MCF 10A (cell line): Measurements from ENCODE around the gene TMEM31. TPM values are rescaled to one million over a fixed set of nuclear protein-coding genes. Genes with fewer than 3 reads are reported as not detected.
A peak's percentile ranks its signal among the peaks of the same experiment; 100 is the strongest.

Experiments used
- BruUV-seq: library from RNA; stranded (reverse); fragments of 400-500 nt; replicated peaks from 2 replicates; lab custom pipeline; 2021; lab: Mats Ljungman, UMichigan
- CTCF ChIA-PET: fragments of 300-600 bp; sonication (Branson Sonifier 250); formaldehyde crosslinking; extraction: SDS; loops from one replicate; lab custom pipeline; 2021; ENCODE audit warnings: antibody characterized with exemption, inconsistent platforms; lab: Yijun Ruan, JAX
- POLR2A ChIA-PET: fragments of 300-600, 350-650 bp; sonication (Branson Sonifier 250); formaldehyde crosslinking; extraction: SDS; loops from one replicate; lab custom pipeline; 2020; ENCODE audit warnings: antibody characterized with exemption, inconsistent platforms; lab: Yijun Ruan, JAX
- DNase-seq: peaks from one replicate; pipeline ENCODE4 v3.0.0-alpha.2; 2018; ENCODE audit not compliant: unreplicated experiment
- H3K27ac Mint-ChIP-seq: one replicate; pipeline ENCODE4 v1.8.0; 2022; ENCODE audit warnings: mild to moderate bottlenecking, low read depth, mixed read lengths; ENCODE audit not compliant: unreplicated experiment
- H3K27me3 Mint-ChIP-seq: one replicate; pipeline ENCODE4 v1.8.0; 2022; ENCODE audit warnings: mixed read lengths; ENCODE audit not compliant: insufficient read depth, unreplicated experiment
- H3K36me3 Mint-ChIP-seq: one replicate; pipeline ENCODE4 v1.8.0; 2022; ENCODE audit warnings: mild to moderate bottlenecking, moderate library complexity, mixed read lengths; ENCODE audit not compliant: insufficient read depth, unreplicated experiment
- H3K4me1 Mint-ChIP-seq: one replicate; pipeline ENCODE4 v1.8.0; 2022; ENCODE audit warnings: mixed read lengths; ENCODE audit not compliant: insufficient read depth, unreplicated experiment
- H3K4me3 Mint-ChIP-seq: one replicate; pipeline ENCODE4 v1.8.0; 2022; ENCODE audit warnings: mild to moderate bottlenecking, moderate library complexity, mixed read lengths; ENCODE audit not compliant: unreplicated experiment
- H3K9me3 Mint-ChIP-seq: one replicate; pipeline ENCODE4 v1.8.0; 2022; ENCODE audit warnings: mixed read lengths; ENCODE audit not compliant: unreplicated experiment
- intact Hi-C: fragments of 100-400 bp; cut with micrococcal nuclease; formaldehyde crosslinking; loops from 2 replicates; pipeline ENCODE4 v1.14.1; 2022
- total RNA-seq: library from RNA; stranded (reverse); gene quantifications from 2 replicates; pipeline ENCODE4 v1.2.3, GENCODE V29; 2022
- TF ChIP-seq, protein P1 (sequence below): fragments of 200-600 bp; IDR thresholded peaks from one replicate; pipeline ENCODE4 v1.8.0; 2022; ENCODE audit warnings: antibody characterized with exemption, mild to moderate bottlenecking; ENCODE audit not compliant: unreplicated experiment

Gene TMEM31
- total RNA-seq, 1 experiment from 2014 or later = not detected

DNA sequence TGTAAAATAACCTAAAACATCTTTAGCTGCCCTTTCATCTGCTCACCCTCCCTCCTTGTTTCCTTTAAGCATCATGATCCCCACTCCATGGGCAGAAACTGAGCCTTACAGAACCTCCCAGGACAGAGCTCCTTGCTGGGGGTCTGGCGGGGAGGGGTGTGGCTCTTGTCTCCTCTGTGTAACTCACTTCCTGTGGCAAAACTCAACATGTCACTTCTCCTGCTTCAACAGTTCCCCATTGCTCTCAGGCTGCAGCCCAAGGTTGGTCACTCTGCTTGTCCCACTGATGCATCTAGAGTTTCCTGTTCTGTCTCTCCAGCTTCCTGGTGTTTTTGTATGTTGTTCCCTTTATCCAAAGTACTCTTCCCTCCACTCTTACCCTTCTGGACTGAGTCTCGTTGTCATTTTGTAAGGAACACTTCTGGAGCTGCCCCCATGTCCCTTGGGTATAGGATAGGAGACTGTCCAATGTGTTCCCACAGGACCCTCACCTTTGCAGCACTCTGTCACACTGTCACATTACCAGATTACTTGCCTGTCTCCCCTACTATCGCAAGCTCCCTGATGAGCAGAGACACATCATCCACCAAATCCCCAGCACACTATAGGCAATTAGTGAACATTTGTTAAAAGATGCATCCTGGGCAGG lies 19.6 kb downstream of the TMEM31 start:
- peak overlapping the region; percentile 84 for H3K27ac Mint-ChIP-seq
- DNase-seq = no peak
- no peak overlapping the region for H3K4me3 Mint-ChIP-seq
- peaks cover 69% of the 10 kb centered on the region for H3K27me3 Mint-ChIP-seq
- ChIA-PET CTCF (interaction anchor here (0.5 to 2.3 kb wide), 5 partner anchors 8 to 242 kb away, joined by 3 to 12 read pairs (median 4); partner anchors contain the start of gene TMEM31), POLR2A (interaction anchor here (1.1 to 1.5 kb wide), 3 partner anchors 8 to 16 kb away, joined by 3 to 5 read pairs (median 3); no protein-coding TSS in a partner anchor)
- H3K9me3 Mint-ChIP-seq = no peaks in the 10 kb centered on the region
- BruUV-seq = no TSS peak
- H3K4me1 Mint-ChIP-seq = peaks cover 27% of the 10 kb centered on the region
- H3K36me3 Mint-ChIP-seq = peaks cover 5% of the 10 kb centered on the region
- TF ChIP-seq, protein P1, sequence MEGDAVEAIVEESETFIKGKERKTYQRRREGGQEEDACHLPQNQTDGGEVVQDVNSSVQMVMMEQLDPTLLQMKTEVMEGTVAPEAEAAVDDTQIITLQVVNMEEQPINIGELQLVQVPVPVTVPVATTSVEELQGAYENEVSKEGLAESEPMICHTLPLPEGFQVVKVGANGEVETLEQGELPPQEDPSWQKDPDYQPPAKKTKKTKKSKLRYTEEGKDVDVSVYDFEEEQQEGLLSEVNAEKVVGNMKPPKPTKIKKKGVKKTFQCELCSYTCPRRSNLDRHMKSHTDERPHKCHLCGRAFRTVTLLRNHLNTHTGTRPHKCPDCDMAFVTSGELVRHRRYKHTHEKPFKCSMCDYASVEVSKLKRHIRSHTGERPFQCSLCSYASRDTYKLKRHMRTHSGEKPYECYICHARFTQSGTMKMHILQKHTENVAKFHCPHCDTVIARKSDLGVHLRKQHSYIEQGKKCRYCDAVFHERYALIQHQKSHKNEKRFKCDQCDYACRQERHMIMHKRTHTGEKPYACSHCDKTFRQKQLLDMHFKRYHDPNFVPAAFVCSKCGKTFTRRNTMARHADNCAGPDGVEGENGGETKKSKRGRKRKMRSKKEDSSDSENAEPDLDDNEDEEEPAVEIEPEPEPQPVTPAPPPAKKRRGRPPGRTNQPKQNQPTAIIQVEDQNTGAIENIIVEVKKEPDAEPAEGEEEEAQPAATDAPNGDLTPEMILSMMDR = no peak
- intact Hi-C loops = no loop called here

DNA sequence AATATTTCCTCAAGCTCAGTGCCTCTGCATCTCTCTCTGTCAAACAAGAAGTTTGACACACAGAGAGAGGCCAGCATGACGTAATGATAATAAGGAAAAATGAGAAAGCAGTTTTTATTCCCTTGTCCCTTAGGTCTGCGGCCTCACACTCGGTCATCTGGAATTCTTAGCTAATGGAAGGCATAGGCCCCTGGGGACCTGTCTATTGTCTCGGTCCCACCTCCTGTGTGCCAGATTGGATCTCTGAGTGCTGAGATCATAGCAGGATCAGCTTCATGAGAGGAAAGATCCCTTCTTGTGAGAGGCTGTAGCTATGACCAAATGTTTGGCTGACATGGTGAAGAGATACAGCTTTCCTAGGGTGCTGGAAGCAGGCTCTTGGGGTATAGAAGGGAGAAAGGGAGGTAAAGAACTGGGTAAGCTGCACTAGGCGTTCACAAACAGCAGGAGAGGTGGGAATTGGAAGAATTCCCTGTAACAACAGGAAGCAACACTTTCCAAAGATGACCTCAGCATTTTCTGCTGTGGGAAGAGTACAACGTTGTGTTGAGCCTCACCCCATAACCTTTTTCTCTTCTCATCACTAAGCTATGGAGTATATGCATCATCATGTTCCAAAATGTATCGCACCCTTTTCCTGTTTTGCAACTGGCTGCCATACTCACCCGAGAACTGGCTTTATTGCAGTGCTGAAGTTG lies 20.2 kb downstream of the TMEM31 start:
- intact Hi-C loops = no loop called here
- peak; percentile 81 for DNase-seq
- Mint-ChIP-seq H3K4me1 (peaks cover 27% of the 10 kb centered on the region), H3K9me3 (no peaks in the 10 kb centered on the region), H3K27ac (peak overlapping the region; percentile 84), H3K4me3 (no peak overlapping the region), H3K27me3 (peaks cover 63% of the 10 kb centered on the region), H3K36me3 (peaks cover 5% of the 10 kb centered on the region)
- TF ChIP-seq, protein P1 = no peak
- POLR2A ChIA-PET = interaction anchor here (1.1 to 1.5 kb wide), 3 partner anchors 9 to 16 kb away, joined by 3 to 5 read pairs (median 3); no protein-coding TSS in a partner anchor
- CTCF ChIA-PET = interaction anchor here (0.5 to 2.3 kb wide), 5 partner anchors 9 to 243 kb away, joined by 3 to 12 read pairs (median 4); partner anchors contain the start of gene TMEM31
- TSS peak; percentile 78 for BruUV-seq

DNA sequence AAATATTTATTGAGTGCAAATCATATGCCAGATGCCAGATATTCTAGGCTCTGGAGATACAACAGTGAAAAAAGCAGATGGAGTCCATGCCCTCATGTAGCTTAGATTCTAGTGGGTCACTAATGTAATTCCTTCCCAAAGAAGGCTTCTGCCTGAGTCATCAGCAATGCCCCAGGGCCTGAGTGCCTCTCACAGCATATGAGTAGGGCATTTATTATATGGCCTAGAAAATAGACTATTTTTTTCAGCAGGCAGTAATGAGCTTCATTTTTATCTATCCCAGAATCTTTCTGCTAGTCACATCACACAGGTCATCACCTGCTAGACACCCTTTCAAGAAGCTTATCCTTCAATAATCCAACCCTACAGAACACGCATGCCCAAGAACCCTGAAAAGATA lies 22.3 kb downstream of the TMEM31 start:
- peaks cover 27% of the 10 kb centered on the region for H3K4me1 Mint-ChIP-seq
- no TSS peak for BruUV-seq
- H3K27me3 Mint-ChIP-seq = peaks cover 73% of the 10 kb centered on the region
- CTCF ChIA-PET = interaction anchor here (0.6 to 0.7 kb wide), 2 partner anchors 10 to 21 kb away, joined by 3 to 4 read pairs; no protein-coding TSS in a partner anchor
- intact Hi-C loops = no loop called here
- H3K27ac Mint-ChIP-seq = no peak overlapping the region
- no peaks in the 10 kb centered on the region for H3K9me3 Mint-ChIP-seq
- peaks cover 5% of the 10 kb centered on the region for H3K36me3 Mint-ChIP-seq
- TF ChIP-seq, protein P1 = no peak
- H3K4me3 Mint-ChIP-seq = no peak overlapping the region
- DNase-seq = no peak
- POLR2A ChIA-PET = interaction anchor here (0.6 kb wide), 1 partner anchor 13 kb away, joined by 4 read pairs; no protein-coding TSS in a partner anchor
